ENCODE measurements around the gene CEP95.

Gene CEP95

DNA sequence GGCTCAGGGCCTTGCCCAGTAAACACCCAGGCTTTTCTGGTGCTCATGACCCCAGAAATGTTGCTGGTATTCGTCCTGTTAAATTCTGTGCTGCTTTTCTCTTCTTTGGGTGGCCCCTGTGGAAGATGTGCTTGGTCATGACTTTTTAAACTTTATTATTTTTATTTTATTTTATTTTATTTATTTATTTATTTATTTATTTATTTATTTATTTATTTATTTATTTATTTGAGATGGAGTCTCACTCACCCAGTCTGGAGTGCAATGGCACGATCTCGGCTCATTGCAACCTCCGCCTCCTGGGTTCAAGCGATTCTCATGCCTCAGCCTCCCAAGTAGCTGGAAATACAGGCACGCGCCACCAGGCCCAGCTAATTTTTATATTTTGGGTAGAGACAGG lies 47.0 kb upstream of the CEP95 start (continued):
- TF ChIP-seq ZNF366 (tag by site-specific recombination; conservative IDR thresholded peaks at IDR 0.05) (0 out of 2 replicates have a peak, but pooled peaks have one; percentile 14), ZNF266 (tag by site-specific recombination; IDR thresholded peaks at IDR 0.05; ENCODE audit: low read depth) (peak; percentile 47; the same call in 1 of the 2 replicates), ZNF121 (tag by site-specific recombination; IDR thresholded peaks at IDR 0.05) (peak; percentile 35; the same call in 1 of the 2 replicates), ZNF426 (tag by site-specific recombination; IDR thresholded peaks at IDR 0.05) (peak; percentile 90), ZNF140 (tag by site-specific recombination; IDR thresholded peaks at IDR 0.05) (peak; percentile 70; the same call in 1 of the 2 replicates), ZXDB (tag by site-specific recombination; IDR thresholded peaks at IDR 0.05) (peak; percentile 64), ZNF433 (tag by site-specific recombination; IDR thresholded peaks at IDR 0.05; ENCODE audit: low read depth) (peak; percentile 61; the same call in 1 of the 2 replicates), ZNF654 (tag by site-specific recombination; IDR thresholded peaks at IDR 0.05; ENCODE audit: low read depth) (peak; percentile 26; the same call in 1 of the 2 replicates), ZNF629 (tag by site-specific recombination; IDR thresholded peaks at IDR 0.05) (0 out of 2 replicates have a peak, but pooled peaks have one; percentile 17), ZNF560 (tag by site-specific recombination; IDR thresholded peaks at IDR 0.05; ENCODE audit: borderline replicate concordance) (peak; percentile 54; the same call in 1 of the 2 replicates), ZFP3 (tag by site-specific recombination; IDR thresholded peaks at IDR 0.05; ENCODE audit: low read depth) (0 out of 2 replicates have a peak, but pooled peaks have one; percentile 33), ZNF394 (tag by site-specific recombination; IDR thresholded peaks at IDR 0.05; ENCODE audit: borderline replicate concordance) (peak; percentile 94)
- TF ChIP-seq, protein P1, sequence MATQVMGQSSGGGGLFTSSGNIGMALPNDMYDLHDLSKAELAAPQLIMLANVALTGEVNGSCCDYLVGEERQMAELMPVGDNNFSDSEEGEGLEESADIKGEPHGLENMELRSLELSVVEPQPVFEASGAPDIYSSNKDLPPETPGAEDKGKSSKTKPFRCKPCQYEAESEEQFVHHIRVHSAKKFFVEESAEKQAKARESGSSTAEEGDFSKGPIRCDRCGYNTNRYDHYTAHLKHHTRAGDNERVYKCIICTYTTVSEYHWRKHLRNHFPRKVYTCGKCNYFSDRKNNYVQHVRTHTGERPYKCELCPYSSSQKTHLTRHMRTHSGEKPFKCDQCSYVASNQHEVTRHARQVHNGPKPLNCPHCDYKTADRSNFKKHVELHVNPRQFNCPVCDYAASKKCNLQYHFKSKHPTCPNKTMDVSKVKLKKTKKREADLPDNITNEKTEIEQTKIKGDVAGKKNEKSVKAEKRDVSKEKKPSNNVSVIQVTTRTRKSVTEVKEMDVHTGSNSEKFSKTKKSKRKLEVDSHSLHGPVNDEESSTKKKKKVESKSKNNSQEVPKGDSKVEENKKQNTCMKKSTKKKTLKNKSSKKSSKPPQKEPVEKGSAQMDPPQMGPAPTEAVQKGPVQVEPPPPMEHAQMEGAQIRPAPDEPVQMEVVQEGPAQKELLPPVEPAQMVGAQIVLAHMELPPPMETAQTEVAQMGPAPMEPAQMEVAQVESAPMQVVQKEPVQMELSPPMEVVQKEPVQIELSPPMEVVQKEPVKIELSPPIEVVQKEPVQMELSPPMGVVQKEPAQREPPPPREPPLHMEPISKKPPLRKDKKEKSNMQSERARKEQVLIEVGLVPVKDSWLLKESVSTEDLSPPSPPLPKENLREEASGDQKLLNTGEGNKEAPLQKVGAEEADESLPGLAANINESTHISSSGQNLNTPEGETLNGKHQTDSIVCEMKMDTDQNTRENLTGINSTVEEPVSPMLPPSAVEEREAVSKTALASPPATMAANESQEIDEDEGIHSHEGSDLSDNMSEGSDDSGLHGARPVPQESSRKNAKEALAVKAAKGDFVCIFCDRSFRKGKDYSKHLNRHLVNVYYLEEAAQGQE (tag by site-specific recombination; IDR thresholded peaks at IDR 0.05): peak; percentile 68; the same call in 1 of the 2 replicates
- TF ChIP-seq, protein P2, sequence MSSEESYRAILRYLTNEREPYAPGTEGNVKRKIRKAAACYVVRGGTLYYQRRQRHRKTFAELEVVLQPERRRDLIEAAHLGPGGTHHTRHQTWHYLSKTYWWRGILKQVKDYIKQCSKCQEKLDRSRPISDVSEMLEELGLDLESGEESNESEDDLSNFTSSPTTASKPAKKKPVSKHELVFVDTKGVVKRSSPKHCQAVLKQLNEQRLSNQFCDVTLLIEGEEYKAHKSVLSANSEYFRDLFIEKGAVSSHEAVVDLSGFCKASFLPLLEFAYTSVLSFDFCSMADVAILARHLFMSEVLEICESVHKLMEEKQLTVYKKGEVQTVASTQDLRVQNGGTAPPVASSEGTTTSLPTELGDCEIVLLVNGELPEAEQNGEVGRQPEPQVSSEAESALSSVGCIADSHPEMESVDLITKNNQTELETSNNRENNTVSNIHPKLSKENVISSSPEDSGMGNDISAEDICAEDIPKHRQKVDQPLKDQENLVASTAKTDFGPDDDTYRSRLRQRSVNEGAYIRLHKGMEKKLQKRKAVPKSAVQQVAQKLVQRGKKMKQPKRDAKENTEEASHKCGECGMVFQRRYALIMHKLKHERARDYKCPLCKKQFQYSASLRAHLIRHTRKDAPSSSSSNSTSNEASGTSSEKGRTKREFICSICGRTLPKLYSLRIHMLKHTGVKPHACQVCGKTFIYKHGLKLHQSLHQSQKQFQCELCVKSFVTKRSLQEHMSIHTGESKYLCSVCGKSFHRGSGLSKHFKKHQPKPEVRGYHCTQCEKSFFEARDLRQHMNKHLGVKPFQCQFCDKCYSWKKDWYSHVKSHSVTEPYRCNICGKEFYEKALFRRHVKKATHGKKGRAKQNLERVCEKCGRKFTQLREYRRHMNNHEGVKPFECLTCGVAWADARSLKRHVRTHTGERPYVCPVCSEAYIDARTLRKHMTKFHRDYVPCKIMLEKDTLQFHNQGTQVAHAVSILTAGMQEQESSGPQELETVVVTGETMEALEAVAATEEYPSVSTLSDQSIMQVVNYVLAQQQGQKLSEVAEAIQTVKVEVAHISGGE (tag by site-specific recombination; conservative IDR thresholded peaks at IDR 0.05; ENCODE audit: low read depth): peak; percentile 81

DNA sequence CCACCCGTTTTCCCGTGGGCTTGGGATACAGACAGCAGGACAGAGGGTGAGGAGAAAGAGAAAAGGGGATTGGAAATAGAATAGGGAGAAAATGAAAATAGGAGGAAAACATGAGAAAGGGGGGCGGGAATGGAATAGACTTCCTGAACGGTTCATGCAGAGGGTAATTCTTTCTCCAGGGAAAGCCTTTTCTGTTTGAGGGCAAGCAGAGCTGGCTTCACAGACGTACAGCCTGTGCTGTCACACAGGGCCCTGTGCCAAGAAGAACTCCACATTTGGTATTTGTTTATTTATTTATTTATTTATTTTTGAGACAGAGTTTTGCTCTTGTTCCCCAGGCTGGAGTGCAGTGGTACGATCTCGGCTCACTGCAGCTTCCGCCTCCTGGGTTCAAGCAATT lies 45.8 kb upstream of the CEP95 start:
- TF ChIP-seq SCRT2 (tag by site-specific recombination; IDR thresholded peaks at IDR 0.05) (no peak), ZNF623 (tag by site-specific recombination; IDR thresholded peaks at IDR 0.05) (no peak), ZNF202 (tag by site-specific recombination; IDR thresholded peaks at IDR 0.05; ENCODE audit: borderline replicate concordance) (no peak), ZNF426 (tag by site-specific recombination; IDR thresholded peaks at IDR 0.05) (no peak), ZNF24 (tag by site-specific recombination; IDR thresholded peaks at IDR 0.05) (no peak), ZNF530 (tag by site-specific recombination; IDR thresholded peaks at IDR 0.05; ENCODE audit: low read depth) (no peak), TCF7L2 (IDR thresholded peaks at IDR 0.05; ENCODE audit: borderline replicate concordance, low read depth, low read length) (no peak), ZFP37 (tag by site-specific recombination; IDR thresholded peaks at IDR 0.05) (no peak)
- TF ChIP-seq, protein P3, sequence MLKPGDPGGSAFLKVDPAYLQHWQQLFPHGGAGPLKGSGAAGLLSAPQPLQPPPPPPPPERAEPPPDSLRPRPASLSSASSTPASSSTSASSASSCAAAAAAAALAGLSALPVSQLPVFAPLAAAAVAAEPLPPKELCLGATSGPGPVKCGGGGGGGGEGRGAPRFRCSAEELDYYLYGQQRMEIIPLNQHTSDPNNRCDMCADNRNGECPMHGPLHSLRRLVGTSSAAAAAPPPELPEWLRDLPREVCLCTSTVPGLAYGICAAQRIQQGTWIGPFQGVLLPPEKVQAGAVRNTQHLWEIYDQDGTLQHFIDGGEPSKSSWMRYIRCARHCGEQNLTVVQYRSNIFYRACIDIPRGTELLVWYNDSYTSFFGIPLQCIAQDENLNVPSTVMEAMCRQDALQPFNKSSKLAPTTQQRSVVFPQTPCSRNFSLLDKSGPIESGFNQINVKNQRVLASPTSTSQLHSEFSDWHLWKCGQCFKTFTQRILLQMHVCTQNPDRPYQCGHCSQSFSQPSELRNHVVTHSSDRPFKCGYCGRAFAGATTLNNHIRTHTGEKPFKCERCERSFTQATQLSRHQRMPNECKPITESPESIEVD (tag by site-specific recombination; IDR thresholded peaks at IDR 0.05): no peak
- TF ChIP-seq, protein P4, sequence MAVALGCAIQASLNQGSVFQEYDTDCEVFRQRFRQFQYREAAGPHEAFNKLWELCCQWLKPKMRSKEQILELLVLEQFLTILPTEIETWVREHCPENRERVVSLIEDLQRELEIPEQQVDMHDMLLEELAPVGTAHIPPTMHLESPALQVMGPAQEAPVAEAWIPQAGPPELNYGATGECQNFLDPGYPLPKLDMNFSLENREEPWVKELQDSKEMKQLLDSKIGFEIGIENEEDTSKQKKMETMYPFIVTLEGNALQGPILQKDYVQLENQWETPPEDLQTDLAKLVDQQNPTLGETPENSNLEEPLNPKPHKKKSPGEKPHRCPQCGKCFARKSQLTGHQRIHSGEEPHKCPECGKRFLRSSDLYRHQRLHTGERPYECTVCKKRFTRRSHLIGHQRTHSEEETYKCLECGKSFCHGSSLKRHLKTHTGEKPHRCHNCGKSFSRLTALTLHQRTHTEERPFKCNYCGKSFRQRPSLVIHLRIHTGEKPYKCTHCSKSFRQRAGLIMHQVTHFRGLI (tag by site-specific recombination; IDR thresholded peaks at IDR 0.05): no peak
- TF ChIP-seq, protein P5, sequence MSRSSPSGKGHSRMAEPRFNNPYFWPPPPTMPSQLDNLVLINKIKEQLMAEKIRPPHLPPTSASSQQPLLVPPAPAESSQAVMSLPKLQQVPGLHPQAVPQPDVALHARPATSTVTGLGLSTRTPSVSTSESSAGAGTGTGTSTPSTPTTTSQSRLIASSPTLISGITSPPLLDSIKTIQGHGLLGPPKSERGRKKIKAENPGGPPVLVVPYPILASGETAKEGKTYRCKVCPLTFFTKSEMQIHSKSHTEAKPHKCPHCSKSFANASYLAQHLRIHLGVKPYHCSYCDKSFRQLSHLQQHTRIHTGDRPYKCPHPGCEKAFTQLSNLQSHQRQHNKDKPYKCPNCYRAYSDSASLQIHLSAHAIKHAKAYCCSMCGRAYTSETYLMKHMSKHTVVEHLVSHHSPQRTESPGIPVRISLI (tag by site-specific recombination; IDR thresholded peaks at IDR 0.05): no peak
- H3K27ac ChIP-seq (ENCODE audit: extremely low read depth, low read depth, low read length): no peak overlapping the region
- H3K4me3 ChIP-seq (ENCODE audit: low read depth, low read length): no peak overlapping the region
- POLR2A ChIA-PET: no interaction called here
- CTCF ChIA-PET: no interaction called here
- H3K9me3 ChIP-seq (ENCODE audit: control insufficient read depth, insufficient read depth, low read depth, low read length): no peaks in the 10 kb centered on the region
- H3K36me3 ChIP-seq (ENCODE audit: control insufficient read depth in 2 of 2, insufficient read depth in 1 of 2, low read length in 2 of 2): no peaks in the 10 kb centered on the region
- no peaks in the 10 kb centered on the region for H3K4me1 ChIP-seq (ENCODE audit: control insufficient read depth, insufficient read depth, low read length)
